Right lobe of liver (tissue), 4 donors: ENCODE results near the gene HIVEP2.

Experiments used
- POLR2A ChIP-seq: fragments of 450-650 bp; IDR thresholded peaks from one replicate; pipeline ENCODE4 v1.6.1; 2017; ENCODE audit warnings: antibody characterized with exemption, mild to moderate bottlenecking
- TF ChIP-seq, protein P1 (sequence below), 4 donors: fragments of 200-600 bp in 3 of 4; fragments of 450-650 bp in 1 of 4; IDR thresholded peaks; one replicate each; pipeline versions ENCODE4 v1.5.1 to v1.8.0; 2016 to 2022; ENCODE audit warnings: antibody characterized with exemption in 4 of 4, mild to moderate bottlenecking in 2 of 4
- donor health status: DM: no; HTN: no; CAD: no.
- donor health status: DM: no; HTN: no; CAD: no.
- donor health status: DM: no; HTN: yes; CAD: no.

DNA sequence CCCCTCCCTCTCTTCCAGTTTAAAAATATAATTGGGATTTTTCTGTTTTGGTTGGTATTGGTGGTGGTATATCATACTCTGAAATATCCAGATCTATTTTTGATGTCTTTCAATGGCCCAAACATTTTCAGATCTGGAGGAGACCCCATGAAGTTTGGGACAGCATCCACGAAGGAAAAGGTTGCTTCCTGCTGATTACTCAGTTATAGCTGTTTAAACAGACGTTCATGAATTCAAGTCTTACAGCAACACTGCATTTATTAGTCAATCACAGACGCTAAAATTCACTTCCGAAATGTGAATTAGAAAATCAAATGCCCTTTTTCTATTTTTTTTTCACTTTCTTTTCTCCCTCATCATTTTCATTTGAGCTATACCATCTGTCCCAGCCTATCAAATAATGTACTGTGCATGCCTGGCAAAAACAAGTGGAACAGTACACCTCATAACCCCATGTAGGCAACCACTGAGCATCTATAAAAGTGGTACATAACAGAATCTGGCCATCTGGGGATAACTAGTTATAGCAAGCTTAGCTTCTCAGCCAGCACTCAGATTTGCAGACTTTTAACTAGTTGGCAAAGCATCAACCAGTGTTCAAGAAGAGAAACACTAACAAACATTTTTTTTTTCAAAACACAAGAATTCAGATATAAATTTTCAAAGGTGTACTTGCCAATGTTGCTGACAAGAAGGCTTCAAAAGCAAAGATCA, 124.5 kb downstream of the HIVEP2 start:
- TF ChIP-seq, protein P1, sequence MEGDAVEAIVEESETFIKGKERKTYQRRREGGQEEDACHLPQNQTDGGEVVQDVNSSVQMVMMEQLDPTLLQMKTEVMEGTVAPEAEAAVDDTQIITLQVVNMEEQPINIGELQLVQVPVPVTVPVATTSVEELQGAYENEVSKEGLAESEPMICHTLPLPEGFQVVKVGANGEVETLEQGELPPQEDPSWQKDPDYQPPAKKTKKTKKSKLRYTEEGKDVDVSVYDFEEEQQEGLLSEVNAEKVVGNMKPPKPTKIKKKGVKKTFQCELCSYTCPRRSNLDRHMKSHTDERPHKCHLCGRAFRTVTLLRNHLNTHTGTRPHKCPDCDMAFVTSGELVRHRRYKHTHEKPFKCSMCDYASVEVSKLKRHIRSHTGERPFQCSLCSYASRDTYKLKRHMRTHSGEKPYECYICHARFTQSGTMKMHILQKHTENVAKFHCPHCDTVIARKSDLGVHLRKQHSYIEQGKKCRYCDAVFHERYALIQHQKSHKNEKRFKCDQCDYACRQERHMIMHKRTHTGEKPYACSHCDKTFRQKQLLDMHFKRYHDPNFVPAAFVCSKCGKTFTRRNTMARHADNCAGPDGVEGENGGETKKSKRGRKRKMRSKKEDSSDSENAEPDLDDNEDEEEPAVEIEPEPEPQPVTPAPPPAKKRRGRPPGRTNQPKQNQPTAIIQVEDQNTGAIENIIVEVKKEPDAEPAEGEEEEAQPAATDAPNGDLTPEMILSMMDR (IDR thresholded peaks at IDR 0.05), result no peak
- TF ChIP-seq POLR2A, result no peak
